ENCODE data around the gene SLAMF7. TPM values are rescaled to one million over a fixed set of nuclear protein-coding genes. Genes with fewer than 3 reads are reported as not detected.

Gene SLAMF7
- polyA plus RNA-seq, 2 of the 4 experiments (the other 2 are of a cell fraction) = 0.57 to 1.8 TPM

DNA sequence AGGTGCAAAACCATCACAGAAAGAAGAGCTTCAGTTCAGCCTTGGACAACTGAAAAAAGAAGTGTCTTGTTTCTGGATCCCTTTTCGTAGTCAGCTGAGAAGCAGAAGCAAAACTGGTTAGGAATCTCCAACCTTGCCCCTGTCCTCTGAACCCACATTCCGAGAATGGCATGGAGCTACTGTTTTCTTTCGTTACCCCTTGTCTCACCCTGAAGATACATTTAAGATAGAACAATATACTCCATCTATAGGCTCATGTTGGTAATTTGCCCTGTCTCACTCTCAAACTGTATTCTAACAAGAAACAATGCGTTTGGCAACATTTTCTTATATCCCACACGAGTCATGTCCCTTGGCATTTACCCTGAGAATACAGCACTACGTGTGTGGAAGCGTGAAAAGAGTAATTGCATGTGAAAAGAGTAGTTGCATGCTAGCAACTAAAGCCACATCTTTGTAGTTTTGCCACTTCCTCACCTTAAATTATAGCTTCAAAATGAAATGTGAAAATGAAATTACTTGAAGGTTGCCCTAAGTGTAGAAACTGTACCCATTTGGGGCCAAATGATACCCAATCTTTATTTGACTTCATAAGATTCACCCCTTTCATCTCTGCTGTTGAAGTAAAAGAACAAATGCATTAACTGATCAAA, 5.3 kb downstream of the SLAMF7 start:
- POLR2A ChIA-PET = no interaction called here

DNA sequence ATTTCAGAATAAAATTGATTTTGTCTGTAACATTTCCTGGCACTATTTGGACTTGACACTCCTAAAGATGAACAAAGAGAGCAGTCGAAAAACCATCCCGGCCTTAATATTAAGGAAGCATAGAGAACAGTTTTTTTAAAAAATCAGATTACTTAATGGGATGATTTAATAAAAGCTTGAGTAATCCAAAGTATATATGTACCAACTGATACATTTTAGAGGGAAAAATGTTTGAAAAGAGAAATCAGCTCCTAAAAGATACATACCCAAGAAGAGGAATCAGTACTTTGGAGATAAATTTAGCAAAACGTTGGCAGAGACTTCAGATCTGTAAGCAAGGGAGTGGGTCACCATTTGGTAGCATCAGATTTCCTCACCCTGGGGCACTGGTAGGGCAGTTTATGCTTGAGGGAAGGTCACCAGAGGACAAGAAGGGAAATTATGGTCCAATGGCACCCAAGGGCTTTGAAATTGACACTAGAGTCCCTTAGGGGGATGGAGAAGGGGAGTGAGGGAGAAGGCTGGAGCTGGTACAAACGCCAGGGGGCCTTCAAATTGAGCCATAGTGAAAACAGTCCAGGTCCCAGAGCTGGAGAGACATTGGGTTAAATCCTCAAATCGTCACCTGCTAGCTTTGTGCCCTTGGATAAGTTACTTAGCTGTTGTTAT, 5.9 kb downstream of the SLAMF7 start:
- CTCF ChIA-PET = interaction anchor here (0.6 to 1.7 kb wide), 8 partner anchors 12 to 219 kb away, joined by 3 to 7 read pairs (median 4); no protein-coding TSS in a partner anchor
- POLR2A ChIA-PET = no interaction called here
- H3K27ac ChIP-seq = no peak overlapping the region

More for the DNA sequence above, 5.3 kb downstream of the SLAMF7 start:
- 51% methylated on average over 7 of the region's 7 CpGs for WGBS (ENCODE audit: missing lambda C conversion rate)
- CTCF ChIA-PET = interaction anchor here (0.6 to 1.7 kb wide), 7 partner anchors 11 to 219 kb away, joined by 3 to 7 read pairs (median 4); no protein-coding TSS in a partner anchor
- Histone ChIP-seq H3K9me3 (no peaks in the 10 kb centered on the region), H3K4me2 (no peak overlapping the region), H3K27ac (no peak overlapping the region), H3K4me3 (no peak overlapping the region), H3K4me1 (peaks cover 15% of the 10 kb centered on the region)
- no peak for FAIRE-seq
- TF ChIP-seq HOXB13 (CRISPR knock-in tag; IDR thresholded peaks at IDR 0.05; ENCODE audit: low read depth) (no peak), RCOR1 (IDR thresholded peaks at IDR 0.05; ENCODE audit: low read depth, low read length) (no peak), CBX2 (IDR thresholded peaks at IDR 0.05; ENCODE audit: borderline replicate concordance, low read depth) (no peak)
- no peak for DNase-seq (ENCODE audit: low read depth in 1 of 2, low spot score in 1 of 2)
- ATAC-seq = no peak

DNA sequence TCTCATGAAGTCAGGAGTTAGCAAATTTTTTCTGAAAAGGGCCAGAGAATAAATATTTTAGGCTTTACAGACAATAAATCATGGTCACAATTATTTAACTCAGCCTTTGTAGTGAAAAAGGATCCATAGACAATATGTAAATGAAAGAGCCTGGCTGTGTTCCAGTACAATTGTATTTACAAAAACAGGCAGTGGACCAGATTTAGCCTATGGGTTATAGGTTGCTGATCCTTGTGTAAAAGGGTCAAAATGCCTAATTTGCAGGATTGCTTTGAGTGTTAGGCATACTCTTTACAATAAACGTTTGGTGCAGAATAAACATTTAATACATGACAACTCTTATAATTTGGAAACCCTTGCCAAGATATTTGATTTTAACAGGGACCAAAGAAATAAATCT, 6.5 kb downstream of the SLAMF7 start:
- CTCF ChIA-PET = interaction anchor here (1.4 to 3.3 kb wide), 3 partner anchors 27 to 85 kb away, joined by 3 to 17 read pairs (median 6); no protein-coding TSS in a partner anchor
- Histone ChIP-seq H3K4me2 (no peak overlapping the region), H3K4me1 (peaks cover 15% of the 10 kb centered on the region), H3K9me3 (no peaks in the 10 kb centered on the region), H3K27ac (no peak overlapping the region), H3K4me3 (no peak overlapping the region)
- no peak for DNase-seq (ENCODE audit: low read depth in 1 of 2, low spot score in 1 of 2)
- TF ChIP-seq CBX2 (IDR thresholded peaks at IDR 0.05; ENCODE audit: borderline replicate concordance, low read depth) = no peak
- ATAC-seq = no peak
- FAIRE-seq = no peak
- POLR2A ChIA-PET = no interaction called here
- WGBS (ENCODE audit: missing lambda C conversion rate) = 9% methylated on average over 1 of the region's 1 CpG

More for the DNA sequence above, 5.9 kb downstream of the SLAMF7 start:
- no peak overlapping the region for H3K4me3 ChIP-seq
- FAIRE-seq (no peak), DNase-seq (ENCODE audit: low read depth in 1 of 2, low spot score in 1 of 2) (no peak), ATAC-seq (no peak)
- H3K9me3 ChIP-seq = no peaks in the 10 kb centered on the region
- TF ChIP-seq EHMT2 (IDR thresholded peaks at IDR 0.05; ENCODE audit: low read depth) (no peak), MAZ (IDR thresholded peaks at IDR 0.05; ENCODE audit: borderline replicate concordance, low read depth, low read length) (no peak), RFX5 (IDR thresholded peaks at IDR 0.05) (no peak), HOXB5 (CRISPR knock-in tag; IDR thresholded peaks at IDR 0.05) (no peak)
- H3K4me1 ChIP-seq = peaks cover 15% of the 10 kb centered on the region
- WGBS (ENCODE audit: missing lambda C conversion rate) = 45% methylated on average over 5 of the region's 5 CpGs
- no peak overlapping the region for H3K4me2 ChIP-seq

DNA sequence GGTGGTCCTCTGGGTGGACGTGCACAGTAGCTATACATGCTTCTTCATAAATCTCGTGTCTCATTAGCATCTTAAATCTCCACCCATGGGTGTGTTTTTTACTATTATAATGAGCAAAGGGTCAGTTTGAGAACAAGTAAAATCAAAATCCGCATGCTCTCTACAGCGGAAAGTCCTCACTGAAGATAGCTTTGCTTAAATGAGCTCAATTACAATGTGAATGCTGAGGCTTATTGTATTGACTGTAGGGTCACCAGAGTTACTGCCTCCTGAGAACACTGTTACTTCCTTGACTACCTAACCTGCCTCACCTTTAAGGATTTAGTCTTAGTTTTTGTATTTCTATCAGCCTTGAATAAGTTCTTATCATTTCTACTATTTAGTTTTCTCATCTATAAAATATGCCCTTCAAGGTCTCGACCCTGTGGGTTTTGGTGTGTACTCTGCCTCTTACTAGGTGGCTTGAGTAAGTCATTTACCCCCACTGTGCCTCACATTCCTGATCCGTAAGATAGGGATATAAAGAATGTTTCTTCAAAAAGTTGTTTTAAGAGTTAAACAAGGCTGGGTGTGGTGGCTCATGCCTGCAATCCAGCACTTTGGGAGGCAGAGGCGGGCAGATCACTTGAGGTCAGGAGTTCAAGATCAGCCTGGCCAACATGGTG, 7.9 kb downstream of the SLAMF7 start:
- ATAC-seq (no peak), DNase-seq (ENCODE audit: low read depth in 1 of 2, low spot score in 1 of 2) (no peak), FAIRE-seq (no peak)
- Histone ChIP-seq H3K27ac (peak overlapping the region in 1 of 2 experiments; percentile 30; a peak in 2 of 6 replicates), H3K4me3 (no peak overlapping the region), H3K9me3 (no peaks in the 10 kb centered on the region), H3K4me2 (no peak overlapping the region), H3K4me1 (peaks cover 15% of the 10 kb centered on the region)
- WGBS (ENCODE audit: missing lambda C conversion rate) = 59% methylated on average over 7 of the region's 7 CpGs
- CTCF ChIA-PET = interaction anchor here (0.8 to 3.3 kb wide), 9 partner anchors 8 to 87 kb away, joined by 3 to 17 read pairs (median 6); partner anchors contain the start of gene SLAMF7
- POLR2A ChIA-PET = no interaction called here
- TF ChIP-seq KDM5A (IDR thresholded peaks at IDR 0.05) (no peak), JUNB (IDR thresholded peaks at IDR 0.05) (no peak), MAFK (IDR thresholded peaks at IDR 0.05; ENCODE audit: partially characterized antibody) (no peak), TP53 (CRISPR knock-in tag; IDR thresholded peaks at IDR 0.05) (no peak), RFX5 (IDR thresholded peaks at IDR 0.05) (no peak), FOSB (CRISPR knock-in tag; IDR thresholded peaks at IDR 0.05) (no peak), ESRRA (IDR thresholded peaks at IDR 0.05; ENCODE audit: borderline replicate concordance, low read length) (no peak), BHLHE40 (IDR thresholded peaks at IDR 0.05; ENCODE audit: low read depth, low read length) (no peak), HEYL (CRISPR knock-in tag; IDR thresholded peaks at IDR 0.05) (no peak), FOXS1 (CRISPR knock-in tag; IDR thresholded peaks at IDR 0.05) (no peak), HOXB13 (CRISPR knock-in tag; IDR thresholded peaks at IDR 0.05; ENCODE audit: low read depth) (no peak), ZSCAN20 (CRISPR knock-in tag; IDR thresholded peaks at IDR 0.05) (no peak), EHF (CRISPR knock-in tag; IDR thresholded peaks at IDR 0.05) (no peak), GATA3 (IDR thresholded peaks at IDR 0.05; ENCODE audit: borderline replicate concordance) (no peak)
- TF ChIP-seq, protein P1, sequence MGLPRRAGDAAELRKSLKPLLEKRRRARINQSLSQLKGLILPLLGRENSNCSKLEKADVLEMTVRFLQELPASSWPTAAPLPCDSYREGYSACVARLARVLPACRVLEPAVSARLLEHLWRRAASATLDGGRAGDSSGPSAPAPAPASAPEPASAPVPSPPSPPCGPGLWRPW (IDR thresholded peaks at IDR 0.05) = no peak

Data from A549 (cell line).